GM12878 (cell line): ENCODE data around the gene ZBTB6. TPM values are rescaled to one million over a fixed set of nuclear protein-coding genes. Genes with fewer than 3 reads are reported as not detected.

Experiments
- ATAC-seq: fragments of 200-7000 bp; cut with Tn5 transposase; 3 replicates; pipeline ENCODE4 v1.9.1; 2020; ENCODE audit warnings: mild to moderate bottlenecking, moderate library complexity
- BruUV-seq: library from RNA; stranded (reverse); fragments of 400-500 nt; replicated peaks from 2 replicates; lab custom pipeline; 2021; lab: Mats Ljungman, UMichigan
- CTCF ChIA-PET: fragments of 300-600 bp; sonication (Branson Sonifier 250); formaldehyde crosslinking; extraction: SDS; loops from one replicate; lab custom pipeline; 2021; ENCODE audit warnings: inconsistent platforms; lab: Yijun Ruan, JAX
- POLR2A ChIA-PET: fragments of 350-600 bp; formaldehyde crosslinking; extraction: SDS; loops from one replicate; lab custom pipeline; 2021; ENCODE audit warnings: inconsistent platforms; lab: Charles Lee
- RAD21 ChIA-PET: fragments of 300-600 bp; sonication (Branson Sonifier 250); formaldehyde crosslinking; loops from one replicate; lab custom pipeline; 2023; ENCODE audit warnings: antibody characterized with exemption; ENCODE audit not compliant: unreplicated experiment; lab: Charles Lee
- SMC1A ChIA-PET: fragments of 300-600 bp; sonication (Branson Sonifier 250); formaldehyde crosslinking; loops from one replicate; lab custom pipeline; 2023; ENCODE audit not compliant: unreplicated experiment, uncharacterized antibody; lab: Charles Lee
- DNase-seq: peaks from one replicate; pipeline ENCODE4 v3.0.0-alpha.2; 2011; ENCODE audit warnings: low read depth, low spot score
- FAIRE-seq: peaks from 3 replicates; lab custom pipeline; 2011; peaks lifted over from hg19 to GRCh38; lab: Jason Lieb, UNC
- H2AFZ ChIP-seq: 2 replicates; pipeline ENCODE4 v1.6.0; 2011; ENCODE audit warnings: low read depth, low read length, control low read depth; ENCODE audit not compliant: control insufficient read depth
- H3K27ac ChIP-seq: 2 replicates; pipeline ENCODE4 v1.5.1; 2011; ENCODE audit warnings: control low read depth; ENCODE audit not compliant: control insufficient read depth, insufficient read depth
- H3K27me3 ChIP-seq, 2 experiments: replicated peaks in 1 of 2; 2 replicates each; pipeline versions ENCODE4 v1.6.0 to v1.6.1; 2011; ENCODE audit warnings: low read length in 1 of 2; ENCODE audit not compliant: control insufficient read depth in 2 of 2, insufficient read depth in 2 of 2
- H3K36me3 ChIP-seq, 2 experiments: 2 replicates each; pipeline ENCODE4 v1.5.1; 2011; ENCODE audit warnings: low read length in 1 of 2; ENCODE audit not compliant: control insufficient read depth in 2 of 2, insufficient read depth in 2 of 2
- H3K4me1 ChIP-seq: 2 replicates; pipeline ENCODE4 v1.6.1; 2011; ENCODE audit warnings: mild to moderate bottlenecking, low read length, moderate library complexity, mixed read lengths; ENCODE audit not compliant: control insufficient read depth, insufficient read depth
- H3K4me2 ChIP-seq: 2 replicates; pipeline ENCODE4 v1.6.0; 2011; ENCODE audit warnings: control low read depth; ENCODE audit not compliant: control insufficient read depth, insufficient read depth
- H3K4me3 ChIP-seq: fragments of 200-600 bp; sonication (generic); 2 replicates; pipeline ENCODE4 v1.5.1; 2016
- H3K79me2 ChIP-seq: 2 replicates; pipeline ENCODE4 v1.6.0; 2011; ENCODE audit warnings: low read length; ENCODE audit not compliant: control insufficient read depth, insufficient read depth
- H3K9ac ChIP-seq: 2 replicates; pipeline ENCODE4 v1.8.0; 2011; ENCODE audit warnings: low read length, control low read depth, mixed read lengths; ENCODE audit not compliant: control insufficient read depth, insufficient read depth
- H3K9me3 ChIP-seq: replicated peaks from 3 replicates; pipeline ENCODE4 v1.5.1; 2011; ENCODE audit warnings: mild to moderate bottlenecking, low read length; ENCODE audit not compliant: control insufficient read depth, insufficient read depth
- H4K20me1 ChIP-seq: 2 replicates; pipeline ENCODE4 v1.6.0; 2011; ENCODE audit not compliant: control insufficient read depth, insufficient read depth
- ATF3 ChIP-seq: IDR thresholded peaks from 2 replicates; pipeline ENCODE4 v1.6.1; 2011; ENCODE audit warnings: low read depth, mild to moderate bottlenecking, low read length, moderate library complexity, borderline replicate concordance; ENCODE audit errors: extremely low read depth
- BRCA1 ChIP-seq: IDR thresholded peaks from 2 replicates; pipeline ENCODE4 v1.6.1; 2011; ENCODE audit warnings: low read depth, low read length, improper control_type of control experiment
- CBX5 ChIP-seq: sonication (generic); IDR thresholded peaks from 2 replicates; pipeline ENCODE4 v1.6.1; 2016; ENCODE audit warnings: low read depth, moderate library complexity, mild to moderate bottlenecking, inconsistent platforms
- CEBPB ChIP-seq, 2 experiments: fragments of 150-350 bp in 1 of 2; IDR thresholded peaks; 2 replicates each; pipeline ENCODE4 v1.6.1; 2012 to 2014; ENCODE audit warnings: low read depth in 2 of 2, low read length in 2 of 2, borderline replicate concordance in 1 of 2, inconsistent platforms in 1 of 2
- EGR1 ChIP-seq, 2 experiments: IDR thresholded peaks; 1 replicate in 1 of 2; 2 replicates in 1 of 2; pipeline ENCODE4 v1.6.1; 2011 to 2012; ENCODE audit warnings: low read depth in 2 of 2, low read length in 2 of 2, borderline replicate concordance in 1 of 2, mild to moderate bottlenecking in 1 of 2, moderate library complexity in 1 of 2
- ESRRA ChIP-seq: IDR thresholded peaks from 2 replicates; pipeline ENCODE4 v1.6.1; 2012; ENCODE audit warnings: mild to moderate bottlenecking, low read length, improper control_type of control experiment
- HDAC2 ChIP-seq: fragments of 200-600 bp; sonication (generic); IDR thresholded peaks from 2 replicates; pipeline ENCODE4 v1.6.1; 2017
- HSF1 ChIP-seq: fragments of 150-350 bp; IDR thresholded peaks from 2 replicates; pipeline ENCODE4 v1.6.1; 2014; ENCODE audit warnings: mild to moderate bottlenecking, low read depth, low read length
- MLLT1 ChIP-seq: fragments of 450-650 bp; IDR thresholded peaks from 2 replicates; pipeline ENCODE4 v1.6.1; 2016; ENCODE audit warnings: mild to moderate bottlenecking
- MTA2 ChIP-seq: fragments of 450-650 bp; IDR thresholded peaks from 2 replicates; pipeline ENCODE4 v1.6.1; 2016; ENCODE audit warnings: low read depth, mild to moderate bottlenecking, moderate library complexity
- NFYA ChIP-seq: IDR thresholded peaks from 2 replicates; pipeline ENCODE4 v1.6.1; 2011; ENCODE audit warnings: low read depth, mild to moderate bottlenecking, low read length, improper control_type of control experiment, borderline replicate concordance
- NRF1 ChIP-seq: conservative IDR thresholded peaks from 2 replicates; pipeline ENCODE4 v1.6.1; 2011; ENCODE audit warnings: mild to moderate bottlenecking, low read depth, low read length, improper control_type of control experiment
- PKNOX1 ChIP-seq: fragments of 450-650 bp; IDR thresholded peaks from 2 replicates; pipeline ENCODE4 v1.6.1; 2016; ENCODE audit warnings: mild to moderate bottlenecking
- PML ChIP-seq: IDR thresholded peaks from 2 replicates; pipeline ENCODE4 v1.6.1; 2012; ENCODE audit warnings: low read length, inconsistent platforms
- SKIL ChIP-seq: fragments of 450-650 bp; IDR thresholded peaks from 2 replicates; pipeline ENCODE4 v1.6.1; 2017; ENCODE audit warnings: mild to moderate bottlenecking, low read depth, inconsistent platforms; ENCODE audit not compliant: poor library complexity, severe bottlenecking
- USF1 ChIP-seq: IDR thresholded peaks from 2 replicates; pipeline ENCODE4 v1.6.1; 2011; ENCODE audit warnings: borderline replicate concordance, low read depth, mild to moderate bottlenecking, moderate library complexity, mixed read lengths, low read length; ENCODE audit not compliant: insufficient read depth; ENCODE audit errors: extremely low read length
- ZNF622 ChIP-seq: fragments of 450-650 bp; IDR thresholded peaks from 2 replicates; pipeline ENCODE4 v1.6.1; 2017; ENCODE audit warnings: mild to moderate bottlenecking, inconsistent platforms
- WGBS: methylation state at CpG from one replicate; pipeline ENCODE4 v1.1.6; 2016; ENCODE audit warnings: low lambda C conversion rate; ENCODE audit not compliant: insufficient replicate concordance, insufficient coverage; ENCODE audit errors: missing lambda C conversion rate; 5-methylcytosine and 5-hydroxymethylcytosine counted together
- in situ Hi-C: fragments of 300-500 bp; cut with MboI; formaldehyde crosslinking; loops from 9 replicates; pipeline ENCODE4 v1.14.3; 2018; ENCODE audit warnings: mixed read lengths
- intact Hi-C: fragments of 100-400 bp; cut with micrococcal nuclease; formaldehyde crosslinking; loops from one replicate; pipeline ENCODE4 v1.14.2; 2022; ENCODE audit not compliant: unreplicated experiment
- polyA plus RNA-seq, 11 experiments: library from polyadenylated mRNA; depleted of rRNA in 4 of 11; unstranded in 6 of 11; stranded (reverse) in 5 of 11; fragments of >200 nt; fragmentation: Nextera tagmentation in 4 of 11; fragmentation: Illumina TruSeq in 1 of 11; extraction: Ambion mirVana in 4 of 11; extraction: Trizol in 1 of 11; gene quantifications; 1 replicate in 1 of 11; 2 replicates in 10 of 11; pipeline versions ENCODE4 v1.2.1 to v1.2.3, GENCODE V29; 2011 to 2016; ENCODE audit warnings: inconsistent platforms in 2 of 11, missing spikeins in 2 of 11, low read depth in 1 of 11
- total RNA-seq, 4 experiments: library from RNA; depleted of rRNA in 3 of 4; stranded (reverse); fragments of >200 nt in 3 of 4; fragmentation: Illumina TruSeq in 1 of 4; extraction: Trizol in 1 of 4; gene quantifications; 2 replicates each; pipeline versions ENCODE4 v1.2.1 to v1.2.3, GENCODE V29; 2013 to 2021

The ZBTB6 gene
- total and polyA plus RNA-seq, 10 of the 15 experiments (the other 5 are each of a cell fraction or from before 2014, with no cell fraction given) = 1.7 to 11.5 (median 7.0) TPM

GRCh38 chr9:122936464-122936863 lies 23.3 kb upstream of the ZBTB6 start:
- H3K36me3 ChIP-seq = peaks cover 0 to 19% of the 10 kb centered on the region in 2 experiments; a peak in 1 of 4 replicates
- H3K9ac ChIP-seq = no peak overlapping the region
- in situ Hi-C loops (no loop called here), intact Hi-C loops (no loop called here)
- no peak overlapping the region for H2AFZ ChIP-seq
- DNase-seq (no peak), FAIRE-seq (no peak), ATAC-seq (no peak)
- ChIA-PET RAD21 (no interaction called here), CTCF (no interaction called here), POLR2A (interaction anchor here (1.0 kb wide), 1 partner anchor 31 kb away, joined by 3 read pairs; the partner anchor contains the start of gene RC3H2), SMC1A (interaction anchor here (2.4 kb wide), 1 partner anchor 11 kb away, joined by 6 read pairs; no protein-coding TSS in a partner anchor)
- H3K9me3 ChIP-seq = no peaks in the 10 kb centered on the region
- peaks cover 44% of the 10 kb centered on the region for H3K79me2 ChIP-seq
- 97% methylated on average over 5 of the region's 5 CpGs for WGBS
- BruUV-seq = no TSS peak
- no peak overlapping the region for H3K4me2 ChIP-seq
- no peaks in the 10 kb centered on the region for H4K20me1 ChIP-seq
- H3K4me3 ChIP-seq = no peak overlapping the region
- H3K4me1 ChIP-seq = peaks cover 9% of the 10 kb centered on the region; the same call in 1 of the 2 replicates
- TF ChIP-seq ESRRA = no peak
- TF ChIP-seq ZNF622 = no peak
- no peak for TF ChIP-seq HDAC2
- TF ChIP-seq NFYA = no peak
- TF ChIP-seq MTA2 = no peak
- no peak for TF ChIP-seq BRCA1
- TF ChIP-seq SKIL = no peak
- no peak for TF ChIP-seq CEBPB (IDR thresholded peaks at IDR 0.05; ENCODE audit: borderline replicate concordance in 1 of 2, low read depth in 2 of 2, low read length in 2 of 2)
- no peak for TF ChIP-seq USF1
- no peak for TF ChIP-seq MLLT1
- no peak for TF ChIP-seq PML
- no peak for TF ChIP-seq HSF1
- TF ChIP-seq CBX5 = no peak
- no peak for TF ChIP-seq ATF3
- TF ChIP-seq PKNOX1 = no peak
- no peak for TF ChIP-seq EGR1 (IDR thresholded peaks at IDR 0.05; ENCODE audit: borderline replicate concordance in 1 of 2, low read depth in 2 of 2, low read length in 2 of 2)
- TF ChIP-seq NRF1 = no peak
- no peak overlapping the region for H3K27ac ChIP-seq
- H3K27me3 ChIP-seq = no peaks in the 10 kb centered on the region
